Measurements from ENCODE around the gene F12.

The F12 gene

DNA sequence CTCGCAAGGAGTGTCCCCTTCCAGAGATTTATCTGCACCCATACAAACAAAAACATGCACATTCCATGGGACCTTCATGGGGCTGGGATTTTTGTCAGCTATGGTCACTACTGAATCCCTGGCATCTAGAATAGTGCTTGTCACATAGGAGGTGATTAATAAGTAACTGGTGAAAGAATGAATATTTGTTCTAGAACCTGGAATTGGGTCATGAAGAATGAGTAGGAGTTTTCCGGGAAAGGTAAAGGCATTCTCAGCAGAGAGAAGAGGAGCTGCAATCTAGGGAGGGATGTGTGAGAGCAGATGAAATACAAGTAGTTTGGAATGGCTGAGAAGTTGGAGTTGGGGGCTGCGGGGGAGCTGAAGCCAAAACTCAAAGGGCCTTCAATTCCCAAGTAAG is 55.1 kb downstream of the F12 start:
- ATAC-seq = no peak
- TF ChIP-seq ZFP3 (CRISPR knock-in tag; IDR thresholded peaks at IDR 0.05) (peak; percentile 86), ZNF70 (CRISPR knock-in tag; IDR thresholded peaks at IDR 0.05) (no peak), RARB (CRISPR knock-in tag; IDR thresholded peaks at IDR 0.05) (no peak)
- TF ChIP-seq, protein P1, sequence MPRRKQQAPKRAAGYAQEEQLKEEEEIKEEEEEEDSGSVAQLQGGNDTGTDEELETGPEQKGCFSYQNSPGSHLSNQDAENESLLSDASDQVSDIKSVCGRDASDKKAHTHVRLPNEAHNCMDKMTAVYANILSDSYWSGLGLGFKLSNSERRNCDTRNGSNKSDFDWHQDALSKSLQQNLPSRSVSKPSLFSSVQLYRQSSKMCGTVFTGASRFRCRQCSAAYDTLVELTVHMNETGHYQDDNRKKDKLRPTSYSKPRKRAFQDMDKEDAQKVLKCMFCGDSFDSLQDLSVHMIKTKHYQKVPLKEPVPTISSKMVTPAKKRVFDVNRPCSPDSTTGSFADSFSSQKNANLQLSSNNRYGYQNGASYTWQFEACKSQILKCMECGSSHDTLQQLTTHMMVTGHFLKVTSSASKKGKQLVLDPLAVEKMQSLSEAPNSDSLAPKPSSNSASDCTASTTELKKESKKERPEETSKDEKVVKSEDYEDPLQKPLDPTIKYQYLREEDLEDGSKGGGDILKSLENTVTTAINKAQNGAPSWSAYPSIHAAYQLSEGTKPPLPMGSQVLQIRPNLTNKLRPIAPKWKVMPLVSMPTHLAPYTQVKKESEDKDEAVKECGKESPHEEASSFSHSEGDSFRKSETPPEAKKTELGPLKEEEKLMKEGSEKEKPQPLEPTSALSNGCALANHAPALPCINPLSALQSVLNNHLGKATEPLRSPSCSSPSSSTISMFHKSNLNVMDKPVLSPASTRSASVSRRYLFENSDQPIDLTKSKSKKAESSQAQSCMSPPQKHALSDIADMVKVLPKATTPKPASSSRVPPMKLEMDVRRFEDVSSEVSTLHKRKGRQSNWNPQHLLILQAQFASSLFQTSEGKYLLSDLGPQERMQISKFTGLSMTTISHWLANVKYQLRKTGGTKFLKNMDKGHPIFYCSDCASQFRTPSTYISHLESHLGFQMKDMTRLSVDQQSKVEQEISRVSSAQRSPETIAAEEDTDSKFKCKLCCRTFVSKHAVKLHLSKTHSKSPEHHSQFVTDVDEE (CRISPR knock-in tag; IDR thresholded peaks at IDR 0.05) = no peak

DNA sequence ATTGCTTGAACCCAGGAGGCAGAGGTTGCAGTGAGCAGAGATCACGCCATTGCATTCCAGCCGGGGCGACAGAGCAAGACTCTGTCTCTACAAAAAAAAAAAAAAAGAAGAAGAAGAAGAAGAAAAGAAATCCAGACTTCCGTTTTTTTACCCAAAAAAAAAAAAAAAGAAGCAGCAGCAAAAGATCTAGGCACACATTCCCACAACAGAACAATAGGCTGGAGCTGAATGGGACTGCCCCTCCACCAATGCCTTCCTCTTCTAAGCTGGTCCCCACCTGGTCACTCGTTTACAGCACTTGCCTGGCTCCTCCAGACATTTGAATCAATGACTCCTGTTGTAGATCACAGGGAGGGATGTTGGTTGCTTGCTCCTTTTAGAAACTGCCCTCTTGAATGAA is 56.3 kb downstream of the F12 start:
- TF ChIP-seq ZNF8 (CRISPR knock-in tag; IDR thresholded peaks at IDR 0.05) = no peak
- TF ChIP-seq, protein P1 (CRISPR knock-in tag; IDR thresholded peaks at IDR 0.05) = no peak
- TF ChIP-seq TOX (CRISPR knock-in tag; IDR thresholded peaks at IDR 0.05; ENCODE audit: borderline replicate concordance) = no peak
- no peak for TF ChIP-seq ISL1 (CRISPR knock-in tag; IDR thresholded peaks at IDR 0.05)
- TF ChIP-seq, protein P2, sequence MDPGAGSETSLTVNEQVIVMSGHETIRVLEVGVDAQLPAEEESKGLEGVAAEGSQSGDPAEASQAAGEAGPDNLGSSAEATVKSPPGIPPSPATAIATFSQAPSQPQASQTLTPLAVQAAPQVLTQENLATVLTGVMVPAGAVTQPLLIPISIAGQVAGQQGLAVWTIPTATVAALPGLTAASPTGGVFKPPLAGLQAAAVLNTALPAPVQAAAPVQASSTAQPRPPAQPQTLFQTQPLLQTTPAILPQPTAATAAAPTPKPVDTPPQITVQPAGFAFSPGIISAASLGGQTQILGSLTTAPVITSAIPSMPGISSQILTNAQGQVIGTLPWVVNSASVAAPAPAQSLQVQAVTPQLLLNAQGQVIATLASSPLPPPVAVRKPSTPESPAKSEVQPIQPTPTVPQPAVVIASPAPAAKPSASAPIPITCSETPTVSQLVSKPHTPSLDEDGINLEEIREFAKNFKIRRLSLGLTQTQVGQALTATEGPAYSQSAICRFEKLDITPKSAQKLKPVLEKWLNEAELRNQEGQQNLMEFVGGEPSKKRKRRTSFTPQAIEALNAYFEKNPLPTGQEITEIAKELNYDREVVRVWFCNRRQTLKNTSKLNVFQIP (CRISPR knock-in tag; IDR thresholded peaks at IDR 0.05; ENCODE audit: borderline replicate concordance, low read depth) = no peak
- TF ChIP-seq ZNF70 (CRISPR knock-in tag; IDR thresholded peaks at IDR 0.05) = no peak
- no peak for TF ChIP-seq GLIS3 (CRISPR knock-in tag; IDR thresholded peaks at IDR 0.05)
- TF ChIP-seq PPARA (CRISPR knock-in tag; IDR thresholded peaks at IDR 0.05; ENCODE audit: borderline replicate concordance) = no peak
- TF ChIP-seq ARNTL (CRISPR knock-in tag; IDR thresholded peaks at IDR 0.05; ENCODE audit: borderline replicate concordance, low read depth) = no peak
- TF ChIP-seq TCF4 (CRISPR knock-in tag; IDR thresholded peaks at IDR 0.05; ENCODE audit: borderline replicate concordance) = no peak
- TF ChIP-seq SNAI2 (CRISPR knock-in tag; IDR thresholded peaks at IDR 0.05) = no peak
- TF ChIP-seq ESRRG (CRISPR knock-in tag; IDR thresholded peaks at IDR 0.05) = no peak
- ATAC-seq = no peak

All from SK-N-SH treated with all-trans-retinoic acid at 6 μM for 48 hours (cell line).